MM.1S (cell line): ENCODE results near the gene TMEM95.
A peak's percentile ranks its signal among the peaks of the same experiment; 100 is the strongest.

Experiments
- DNase-seq: peaks from one replicate; pipeline ENCODE4 v3.0.0-alpha.2; 2015
- H2AFZ ChIP-seq: fragments of 300-600 bp; sonication (generic); 2 replicates; pipeline ENCODE4 v1.6.0; 2016; ENCODE audit warnings: antibody characterized with exemption, low read length
- H3F3A ChIP-seq: fragments of 300-600 bp; sonication (generic); 2 replicates; pipeline ENCODE4 v1.6.1; 2016; ENCODE audit warnings: mild to moderate bottlenecking, antibody characterized with exemption, low read length, moderate library complexity, mixed read lengths; ENCODE audit not compliant: insufficient read depth
- H3K27ac ChIP-seq: fragments of 300-600 bp; sonication (generic); 2 replicates; pipeline ENCODE4 v1.5.1; 2016; ENCODE audit warnings: mild to moderate bottlenecking, low read length
- H3K27me3 ChIP-seq: fragments of 300-600 bp; sonication (generic); replicated peaks from 2 replicates; pipeline ENCODE4 v1.6.0; 2016; ENCODE audit warnings: low read length; ENCODE audit not compliant: insufficient read depth
- H3K36me3 ChIP-seq: fragments of 300-600 bp; sonication (generic); replicated peaks from 2 replicates; pipeline ENCODE4 v1.6.1; 2016; ENCODE audit warnings: mild to moderate bottlenecking, low read length, mixed read lengths; ENCODE audit not compliant: insufficient read depth
- H3K4me1 ChIP-seq: fragments of 300-600 bp; sonication (generic); 2 replicates; pipeline ENCODE4 v1.6.1; 2016; ENCODE audit warnings: low read length, mixed read lengths
- H3K4me2 ChIP-seq: fragments of 300-600 bp; sonication (generic); 2 replicates; pipeline ENCODE4 v1.6.0; 2016; ENCODE audit warnings: low read depth, low read length
- H3K4me3 ChIP-seq: fragments of 300-600 bp; sonication (generic); 2 replicates; pipeline ENCODE4 v1.5.1; 2016; ENCODE audit warnings: low read length, mixed read lengths
- H3K79me2 ChIP-seq: fragments of 300-600 bp; sonication (generic); 2 replicates; pipeline ENCODE4 v1.6.1; 2016; ENCODE audit warnings: mixed run types, low read length, mixed read lengths
- H3K9ac ChIP-seq: fragments of 300-600 bp; sonication (generic); 2 replicates; pipeline ENCODE4 v1.6.1; 2016; ENCODE audit warnings: low read length, mixed read lengths
- H3K9me2 ChIP-seq: fragments of 300-600 bp; sonication (generic); replicated peaks from 2 replicates; pipeline ENCODE4 v1.6.1; 2016; ENCODE audit warnings: mild to moderate bottlenecking, low read length, mixed read lengths; ENCODE audit not compliant: insufficient read depth
- H3K9me3 ChIP-seq: fragments of 300-600 bp; sonication (generic); replicated peaks from 2 replicates; pipeline ENCODE4 v1.6.1; 2016; ENCODE audit warnings: mild to moderate bottlenecking, low read length, mixed read lengths; ENCODE audit not compliant: insufficient read depth
- H4K20me1 ChIP-seq: fragments of 300-600 bp; sonication (generic); 2 replicates; pipeline ENCODE4 v1.6.1; 2016; ENCODE audit warnings: mild to moderate bottlenecking, low read length, moderate library complexity, mixed read lengths; ENCODE audit not compliant: insufficient read depth
- EZH2 ChIP-seq: fragments of 300-600 bp; sonication (generic); optimal IDR thresholded peaks from 2 replicates; pipeline ENCODE3; 2017; ENCODE audit warnings: low read depth, mild to moderate bottlenecking, antibody characterized with exemption, low read length, mixed read lengths
- EZH2phosphoT487 ChIP-seq: fragments of 300-600 bp; sonication (generic); IDR thresholded peaks from 2 replicates; pipeline ENCODE4 v1.6.1; 2018; ENCODE audit warnings: antibody characterized with exemption, low read length
- TF ChIP-seq, protein P1 (sequence below): fragments of 300-600 bp; sonication (generic); IDR thresholded peaks from 2 replicates; pipeline ENCODE4 v1.5.1; 2016; ENCODE audit warnings: antibody characterized with exemption, low read length, mixed read lengths

Gene TMEM95

GRCh38 chr17:7389924-7390910 lies 35.3 kb downstream of the TMEM95 start:
- H3K9ac ChIP-seq, result no peak overlapping the region
- no peak overlapping the region for H3K4me3 ChIP-seq
- no peaks in the 10 kb centered on the region for H3K79me2 ChIP-seq
- DNase-seq, result no peak
- peaks cover 6% of the 10 kb centered on the region; the same call in 1 of the 2 replicates for H3F3A ChIP-seq
- no peak overlapping the region for H3K4me2 ChIP-seq
- TF ChIP-seq EZH2phosphoT487, result no peak
- TF ChIP-seq, protein P1, sequence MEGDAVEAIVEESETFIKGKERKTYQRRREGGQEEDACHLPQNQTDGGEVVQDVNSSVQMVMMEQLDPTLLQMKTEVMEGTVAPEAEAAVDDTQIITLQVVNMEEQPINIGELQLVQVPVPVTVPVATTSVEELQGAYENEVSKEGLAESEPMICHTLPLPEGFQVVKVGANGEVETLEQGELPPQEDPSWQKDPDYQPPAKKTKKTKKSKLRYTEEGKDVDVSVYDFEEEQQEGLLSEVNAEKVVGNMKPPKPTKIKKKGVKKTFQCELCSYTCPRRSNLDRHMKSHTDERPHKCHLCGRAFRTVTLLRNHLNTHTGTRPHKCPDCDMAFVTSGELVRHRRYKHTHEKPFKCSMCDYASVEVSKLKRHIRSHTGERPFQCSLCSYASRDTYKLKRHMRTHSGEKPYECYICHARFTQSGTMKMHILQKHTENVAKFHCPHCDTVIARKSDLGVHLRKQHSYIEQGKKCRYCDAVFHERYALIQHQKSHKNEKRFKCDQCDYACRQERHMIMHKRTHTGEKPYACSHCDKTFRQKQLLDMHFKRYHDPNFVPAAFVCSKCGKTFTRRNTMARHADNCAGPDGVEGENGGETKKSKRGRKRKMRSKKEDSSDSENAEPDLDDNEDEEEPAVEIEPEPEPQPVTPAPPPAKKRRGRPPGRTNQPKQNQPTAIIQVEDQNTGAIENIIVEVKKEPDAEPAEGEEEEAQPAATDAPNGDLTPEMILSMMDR, result no peak
- TF ChIP-seq EZH2, result no peak
- no peaks in the 10 kb centered on the region for H4K20me1 ChIP-seq
- no peaks in the 10 kb centered on the region for H3K9me3 ChIP-seq
- H3K27ac ChIP-seq, result no peak overlapping the region
- no peaks in the 10 kb centered on the region; the same call in 1 of the 2 replicates for H3K27me3 ChIP-seq
- no peaks in the 10 kb centered on the region for H3K9me2 ChIP-seq
- H3K4me1 ChIP-seq, result 0 out of 2 replicates have a peak, but pooled peaks cover 3% of the 10 kb centered on the region
- H3K36me3 ChIP-seq, result no peaks in the 10 kb centered on the region
- no peak overlapping the region for H2AFZ ChIP-seq

- TF ChIP-seq EZH2 (no peak), EZH2phosphoT487 (no peak)
- TF ChIP-seq, protein P1, result no peak
- no peak overlapping the region for H2AFZ ChIP-seq
- H3K9ac ChIP-seq, result no peak overlapping the region
- H3K79me2 ChIP-seq, result no peaks in the 10 kb centered on the region
- no peak for DNase-seq
- H3K4me3 ChIP-seq, result no peak overlapping the region
- H3K27ac ChIP-seq, result no peak overlapping the region
- H3K4me2 ChIP-seq, result no peak overlapping the region
- H3K36me3 ChIP-seq, result no peaks in the 10 kb centered on the region
- H3K9me2 ChIP-seq, result no peaks in the 10 kb centered on the region
- no peaks in the 10 kb centered on the region for H3K9me3 ChIP-seq
- no peaks in the 10 kb centered on the region; the same call in 1 of the 2 replicates for H3K27me3 ChIP-seq
- no peaks in the 10 kb centered on the region for H4K20me1 ChIP-seq
- H3K4me1 ChIP-seq, result 0 out of 2 replicates have a peak, but pooled peaks cover 3% of the 10 kb centered on the region
- peaks cover 6% of the 10 kb centered on the region; the same call in 1 of the 2 replicates for H3F3A ChIP-seq
Measured at GRCh38 chr17:7391307-7391706, 36.4 kb downstream of the TMEM95 start.

DNA sequence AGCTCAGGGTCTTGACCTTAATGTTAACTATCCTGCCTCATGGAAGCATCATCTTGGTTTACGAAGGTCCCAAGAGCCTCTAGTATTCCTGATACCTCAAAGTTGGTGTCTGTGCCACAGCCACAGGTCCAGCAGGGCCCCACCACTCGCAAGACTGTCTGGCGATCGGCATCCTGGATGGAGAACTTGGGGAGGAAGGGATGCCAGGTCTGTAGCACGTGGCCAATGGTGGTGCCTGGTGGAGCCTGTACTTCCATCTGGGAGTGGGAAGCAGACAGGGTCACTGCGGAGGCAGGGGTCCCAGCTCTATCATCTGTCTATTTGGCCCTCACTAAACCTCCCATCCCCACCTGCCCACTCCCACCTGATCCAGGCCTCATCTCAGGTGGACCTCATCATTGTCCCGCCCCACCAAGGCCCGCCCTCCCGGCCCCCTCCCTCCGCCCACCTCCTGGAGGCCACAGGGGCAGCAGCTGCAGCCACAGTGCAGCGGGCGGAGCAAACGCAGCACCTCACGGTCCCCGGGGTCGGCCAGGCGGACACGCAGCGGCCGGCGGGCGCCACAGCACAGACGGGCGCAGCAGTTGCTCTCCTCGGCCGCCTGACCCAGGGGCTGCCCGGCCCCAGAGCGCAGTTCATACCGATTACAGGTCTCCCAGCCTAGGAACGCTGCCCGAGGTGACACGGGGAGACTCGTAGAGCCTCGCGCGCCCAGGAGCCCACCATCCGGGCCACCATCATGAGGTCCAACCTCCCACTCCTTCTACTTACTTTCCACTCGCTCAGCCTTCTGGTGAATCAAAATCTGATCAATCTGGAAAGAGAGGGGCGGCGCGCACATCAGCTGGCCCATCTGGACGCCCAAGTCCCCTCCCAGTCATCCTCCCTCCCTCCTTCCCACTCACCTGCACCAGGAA lies 38.0 kb downstream of the TMEM95 start:
- H3K4me1 ChIP-seq, result 0 out of 2 replicates have a peak, but pooled peaks cover 3% of the 10 kb centered on the region

More for the DNA sequence above, 38.0 kb downstream of the TMEM95 start:
- TF ChIP-seq EZH2 (no peak), EZH2phosphoT487 (no peak)
- TF ChIP-seq, protein P1, result no peak
- H3K9me3 ChIP-seq, result no peaks in the 10 kb centered on the region
- H3F3A ChIP-seq, result peaks cover 6% of the 10 kb centered on the region; the same call in 1 of the 2 replicates
- no peak for DNase-seq
- no peak overlapping the region for H3K27ac ChIP-seq
- no peak overlapping the region for H3K9ac ChIP-seq
- no peaks in the 10 kb centered on the region for H3K79me2 ChIP-seq
- 0 out of 2 replicates have a peak overlapping the region, but pooled peaks have one; percentile 85 for H3K4me3 ChIP-seq
- peak overlapping the region; percentile 100 for H3K4me2 ChIP-seq
- no peaks in the 10 kb centered on the region for H3K27me3 ChIP-seq
- H4K20me1 ChIP-seq, result no peaks in the 10 kb centered on the region
- H3K36me3 ChIP-seq, result no peaks in the 10 kb centered on the region
- no peak overlapping the region; the same call in 1 of the 2 replicates for H2AFZ ChIP-seq
- no peaks in the 10 kb centered on the region for H3K9me2 ChIP-seq
